ENCODE results near the gene STRADB.

DNA sequence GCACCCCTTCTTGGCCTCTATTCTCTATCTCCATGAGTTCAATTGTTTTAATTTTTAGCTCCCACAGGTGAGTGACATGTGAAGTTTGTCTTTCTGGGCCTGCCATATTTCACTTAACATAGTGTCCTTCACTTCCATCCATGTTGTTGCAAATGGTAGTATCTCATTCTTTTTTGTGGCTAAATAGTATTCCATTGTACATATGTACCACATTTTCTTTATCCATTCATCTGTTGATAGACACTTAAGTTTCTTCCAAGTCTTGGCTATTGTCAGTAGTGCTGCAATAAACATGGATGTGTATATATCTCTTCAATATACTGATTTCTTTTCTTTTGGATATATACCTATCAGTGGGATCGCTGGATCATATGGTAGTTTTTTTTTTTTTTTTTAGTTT is 9.0 kb downstream of the STRADB start:
- no peak for TF ChIP-seq POLR2A (IDR thresholded peaks at IDR 0.05)
- TF ChIP-seq, protein P1, sequence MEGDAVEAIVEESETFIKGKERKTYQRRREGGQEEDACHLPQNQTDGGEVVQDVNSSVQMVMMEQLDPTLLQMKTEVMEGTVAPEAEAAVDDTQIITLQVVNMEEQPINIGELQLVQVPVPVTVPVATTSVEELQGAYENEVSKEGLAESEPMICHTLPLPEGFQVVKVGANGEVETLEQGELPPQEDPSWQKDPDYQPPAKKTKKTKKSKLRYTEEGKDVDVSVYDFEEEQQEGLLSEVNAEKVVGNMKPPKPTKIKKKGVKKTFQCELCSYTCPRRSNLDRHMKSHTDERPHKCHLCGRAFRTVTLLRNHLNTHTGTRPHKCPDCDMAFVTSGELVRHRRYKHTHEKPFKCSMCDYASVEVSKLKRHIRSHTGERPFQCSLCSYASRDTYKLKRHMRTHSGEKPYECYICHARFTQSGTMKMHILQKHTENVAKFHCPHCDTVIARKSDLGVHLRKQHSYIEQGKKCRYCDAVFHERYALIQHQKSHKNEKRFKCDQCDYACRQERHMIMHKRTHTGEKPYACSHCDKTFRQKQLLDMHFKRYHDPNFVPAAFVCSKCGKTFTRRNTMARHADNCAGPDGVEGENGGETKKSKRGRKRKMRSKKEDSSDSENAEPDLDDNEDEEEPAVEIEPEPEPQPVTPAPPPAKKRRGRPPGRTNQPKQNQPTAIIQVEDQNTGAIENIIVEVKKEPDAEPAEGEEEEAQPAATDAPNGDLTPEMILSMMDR (IDR thresholded peaks at IDR 0.05), result no peak
